Measurements from ENCODE around the gene SLC18A3. TPM values are rescaled to one million over a fixed set of nuclear protein-coding genes. Genes with fewer than 3 reads are reported as not detected.

SLC18A3 gene
- polyA plus RNA-seq, 12 donors, result not detected

DNA sequence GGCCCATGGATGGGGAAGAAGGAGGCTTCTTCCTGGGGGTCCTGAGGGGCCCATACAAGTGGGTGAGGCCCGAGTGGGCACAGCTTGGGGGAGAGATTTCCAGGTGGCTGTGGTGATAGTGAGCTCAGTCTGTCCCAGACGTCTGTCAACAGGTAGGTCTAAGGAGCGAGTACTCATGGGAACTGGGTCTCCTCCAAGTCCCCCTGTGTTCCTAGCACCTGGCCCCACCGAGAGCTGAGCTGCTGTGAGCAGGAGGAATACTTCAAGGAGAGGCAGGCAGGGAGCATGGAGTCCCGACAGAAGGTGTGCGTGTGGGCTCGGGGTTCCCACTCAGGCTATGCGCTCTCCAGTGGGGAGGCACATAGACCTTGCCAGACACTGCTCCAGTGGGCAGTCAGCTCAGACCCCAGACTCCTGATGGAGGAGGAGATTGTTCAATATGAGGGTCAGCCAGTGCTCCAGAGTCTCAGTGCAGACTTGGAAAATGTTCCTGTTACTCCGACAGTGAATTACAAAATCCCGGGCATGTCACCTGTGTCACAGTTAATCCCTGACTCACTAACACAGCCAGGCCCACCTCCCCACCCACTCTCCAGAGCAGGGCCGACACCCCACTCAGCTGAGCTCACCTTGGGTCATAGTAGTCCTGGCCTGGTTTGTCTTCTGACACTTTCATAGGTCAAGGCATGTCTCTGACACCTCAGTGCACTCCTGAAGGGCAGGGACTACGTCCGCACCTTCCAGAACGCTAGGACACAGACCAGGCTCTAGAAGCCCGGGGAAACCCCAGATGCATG, 41.1 kb downstream of the SLC18A3 start:
- DNase-seq, result no peak

DNA sequence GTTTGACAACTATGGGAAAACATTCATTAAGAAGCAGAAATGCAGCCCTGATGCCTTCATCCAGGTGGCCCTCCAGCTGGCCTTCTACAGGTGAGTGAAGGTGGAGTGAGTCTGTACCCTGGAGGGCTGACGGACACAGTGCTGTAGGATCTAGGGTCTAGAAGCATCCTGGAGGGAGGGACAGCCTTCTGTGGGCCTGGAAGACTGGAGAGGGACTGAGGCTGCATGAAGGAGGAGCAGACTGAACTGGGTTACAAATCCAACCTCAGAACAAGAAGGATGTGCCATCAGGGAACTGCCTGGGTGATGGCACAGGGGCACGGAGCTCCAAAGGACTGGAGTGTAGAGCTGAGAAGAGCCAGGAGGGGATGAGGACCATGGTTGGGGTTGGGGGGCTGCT, 41.8 kb downstream of the SLC18A3 start:
- no peak for DNase-seq

DNA sequence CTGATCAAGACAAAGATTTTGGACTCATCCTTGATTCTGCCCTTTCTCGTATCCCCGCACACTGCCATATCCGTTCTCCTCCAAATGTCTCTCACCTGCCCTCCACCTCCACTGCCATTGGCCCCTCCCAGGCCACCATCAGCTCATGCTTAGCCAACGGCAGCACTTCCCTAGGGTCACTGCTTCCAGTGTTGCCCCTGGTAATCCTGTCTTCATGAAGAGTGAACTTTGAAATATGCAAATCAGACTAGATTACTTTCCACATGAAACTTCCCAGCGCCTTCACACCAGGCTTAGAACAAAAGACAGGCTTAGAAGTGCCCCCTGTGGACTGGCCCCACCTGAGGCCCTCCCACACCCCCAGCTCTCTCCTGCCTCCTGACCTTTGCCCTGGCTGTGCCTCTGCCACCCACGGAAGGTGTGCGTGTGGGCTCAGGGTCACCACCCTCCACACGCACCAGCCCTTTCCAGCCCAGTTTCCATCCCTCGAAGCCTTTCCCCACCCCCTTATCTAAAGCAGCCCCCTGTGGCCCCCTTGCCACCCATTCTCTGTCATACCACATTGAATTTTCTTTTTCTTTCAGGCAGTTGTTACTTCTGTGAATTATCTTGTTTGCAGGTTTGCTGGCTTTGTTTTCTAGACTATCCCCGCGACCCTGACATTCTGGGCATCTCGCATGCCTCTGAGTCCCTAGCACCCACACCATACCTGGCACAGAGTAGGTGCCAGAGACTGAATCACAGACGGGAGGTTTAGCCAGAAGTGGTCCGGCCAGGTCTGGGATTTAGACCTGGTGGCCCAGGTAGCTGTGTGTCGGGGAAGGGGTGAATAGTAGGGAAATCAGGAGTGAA, 42.5 kb downstream of the SLC18A3 start:
- no peak for DNase-seq

- DNase-seq, result no peak
Observed at GRCh38 chr10:49653273-49653929, 43.3 kb downstream of the SLC18A3 start.

DNA sequence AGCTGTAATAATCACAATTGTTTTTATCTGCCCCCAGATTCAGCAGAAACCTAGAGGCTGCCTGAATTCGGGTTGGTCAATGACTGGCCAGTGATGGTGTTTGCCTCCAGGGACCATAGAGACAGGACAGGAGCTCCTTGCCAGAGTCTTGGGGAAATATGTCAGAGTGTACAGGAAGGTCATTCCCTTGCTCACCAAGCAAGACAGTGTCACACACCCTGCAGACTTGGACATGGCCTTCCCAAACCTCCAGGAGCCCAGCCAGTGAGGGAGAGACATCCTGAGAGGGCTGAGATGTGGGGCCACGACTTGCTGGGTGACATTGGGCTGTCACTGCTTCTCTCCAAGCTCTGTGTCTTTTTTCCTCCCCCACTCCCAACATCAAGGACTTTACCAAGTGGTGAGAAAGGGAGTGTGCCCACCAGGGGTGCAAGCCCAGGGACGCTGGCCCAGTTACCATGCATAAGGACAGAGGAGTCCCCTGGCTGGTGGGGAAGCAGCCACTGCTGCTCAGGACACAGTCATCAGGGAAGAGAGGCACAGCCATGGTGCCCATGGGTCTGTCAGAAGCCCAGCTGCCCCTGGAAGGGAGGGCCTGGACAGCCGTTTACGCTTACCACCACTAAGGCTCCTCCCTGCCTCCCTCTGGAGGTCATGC, 44.1 kb downstream of the SLC18A3 start:
- DNase-seq, result no peak

DNA sequence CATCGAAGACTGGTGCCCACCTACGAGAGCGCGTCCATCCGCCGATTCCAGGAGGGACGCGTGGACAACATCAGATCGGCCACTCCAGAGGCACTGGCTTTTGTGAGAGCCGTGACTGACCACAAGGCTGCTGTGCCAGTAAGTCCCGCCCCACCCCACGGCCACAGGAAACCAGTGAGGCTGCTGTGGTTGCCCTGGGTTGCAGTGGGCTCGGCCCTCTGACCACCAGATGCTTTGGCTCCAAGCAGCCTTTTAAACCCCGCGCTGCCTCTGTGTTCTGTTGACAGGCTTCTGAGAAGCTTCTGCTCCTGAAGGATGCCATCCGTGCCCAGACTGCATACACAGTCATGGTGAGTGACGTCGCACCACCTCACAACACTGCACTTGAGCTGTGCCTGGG, 45.0 kb downstream of the SLC18A3 start:
- DNase-seq, result no peak

- DNase-seq, result no peak
Observed at GRCh38 chr10:49656845-49657493, 46.9 kb downstream of the SLC18A3 start.

DNA sequence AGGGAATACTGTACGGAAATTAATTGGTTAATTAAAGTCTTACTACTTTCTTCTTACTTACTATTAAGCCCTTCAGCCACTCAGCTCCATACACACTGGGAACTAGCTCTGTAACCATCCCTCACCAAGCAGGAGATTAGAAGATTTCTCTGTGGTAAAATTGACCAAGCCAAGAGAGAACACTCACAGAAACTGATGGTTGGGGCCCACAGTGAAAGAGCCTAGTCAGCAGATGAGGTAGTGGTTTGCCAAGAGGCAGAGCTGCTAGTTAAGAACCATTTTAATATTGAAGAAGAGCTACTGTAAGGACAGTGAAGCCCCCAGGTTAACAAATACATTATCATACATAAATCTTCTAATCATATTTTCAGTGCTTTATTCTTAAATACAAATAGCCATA, 47.5 kb downstream of the SLC18A3 start:
- DNase-seq, result no peak

DNA sequence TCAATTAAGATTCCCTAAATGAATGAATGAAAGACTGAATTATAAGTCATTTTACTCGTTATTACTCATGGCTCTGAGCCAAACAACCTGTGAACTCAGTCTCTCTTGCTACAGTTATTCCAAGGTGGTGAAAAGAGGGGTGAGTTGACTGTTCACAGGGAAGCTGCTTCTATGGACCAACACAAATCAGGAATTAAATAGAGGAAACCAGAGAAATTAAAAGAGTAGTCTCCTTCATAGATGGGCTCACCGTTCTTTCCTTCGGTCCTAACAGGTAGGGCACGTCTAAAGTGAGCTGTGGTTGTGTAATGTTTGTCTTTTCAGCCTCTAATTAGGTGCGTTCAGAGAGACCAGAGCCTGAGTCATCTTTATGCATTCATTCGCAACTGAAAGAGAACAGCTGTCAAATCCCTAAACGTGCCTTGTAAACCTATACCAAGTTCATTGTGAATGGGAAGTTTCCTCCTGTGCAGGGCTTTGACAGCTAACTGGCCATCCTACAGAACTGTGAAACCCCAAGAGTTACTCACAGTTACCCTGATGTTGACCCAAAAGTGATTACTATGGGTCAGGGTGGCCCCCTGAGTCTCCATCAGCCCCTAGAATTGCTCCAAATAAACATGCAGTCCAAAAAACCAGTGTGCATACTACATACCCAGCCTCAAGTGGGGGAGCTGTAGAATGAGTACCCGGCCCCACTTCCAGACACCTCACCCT, 51.2 kb downstream of the SLC18A3 start:
- DNase-seq, result no peak

Other genes starting within 250 kb of the SLC18A3 start
- under 1 TPM in 1 of 12 donors, not detected in 11; 0.23 TPM for gene DRGX, start 214.2 kb upstream of the SLC18A3 start, polyA plus RNA-seq (ENCODE audit: insufficient read length in 12 of 12)
- gene ERCC6, start 71.2 kb upstream of the SLC18A3 start, polyA plus RNA-seq (ENCODE audit: insufficient read length in 12 of 12), result 10 to 100 TPM in 10 of 12 donors, 1 to 10 TPM in 1, not detected in 1; 9.3 to 24.1 (median 12.7) TPM
- gene CHAT, start 3.7 kb downstream of the SLC18A3 start, polyA plus RNA-seq (ENCODE audit: insufficient read length in 12 of 12), result not detected
- gene C10orf53, start 69.3 kb downstream of the SLC18A3 start, polyA plus RNA-seq (ENCODE audit: insufficient read length in 12 of 12), result under 1 TPM in 1 of 12 donors, not detected in 11; 0.08 TPM
- under 1 TPM in 10 of 12 donors, not detected in 2; 0.16 to 0.68 (median 0.42) TPM for gene OGDHL, start 152.0 kb downstream of the SLC18A3 start, polyA plus RNA-seq (ENCODE audit: insufficient read length in 12 of 12)

Data from muscle of arm (tissue), 12 donors.